ENCODE measurements around the gene CKB. TPM values are rescaled to one million over a fixed set of nuclear protein-coding genes. Genes with fewer than 3 reads are reported as not detected.
A peak's percentile ranks its signal among the peaks of the same experiment; 100 is the strongest.

CKB gene
- total and polyA plus RNA-seq, 10 donors = 8.0 to 28.4 (median 16.1) TPM

DNA sequence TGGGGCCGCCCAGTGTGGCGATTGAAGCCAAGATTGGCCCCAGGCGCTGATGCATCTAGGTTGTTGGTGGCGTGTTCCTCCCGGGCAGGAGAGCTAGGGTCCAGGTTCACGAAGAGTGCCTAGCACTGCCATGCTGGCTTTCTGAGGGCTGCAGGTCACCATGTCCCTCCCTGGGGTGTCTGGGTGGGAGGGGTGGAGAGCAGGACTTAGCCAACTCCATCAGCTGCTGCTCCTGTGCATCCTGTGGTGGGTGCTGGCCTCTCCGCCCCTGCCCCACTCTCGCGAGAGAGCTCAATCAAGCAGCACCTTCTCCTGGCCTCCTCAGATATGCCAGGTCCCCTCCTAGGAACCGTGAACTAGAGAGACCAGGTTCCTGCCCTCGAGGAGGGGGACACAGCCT lies 8.2 kb upstream of the CKB start:
- Histone ChIP-seq H3K27me3 (replicated peaks in 1 of 7) (no peaks in the 10 kb centered on the region), H3K9me3 (no peaks in the 10 kb centered on the region), H3K4me1 (peaks cover 21 to 74% (median 52%) of the 10 kb centered on the region in 6 donors), H3K36me3 (peaks cover 0 to 56% (median 25%) of the 10 kb centered on the region in 6 donors), H3K4me3 (no peak overlapping the region), H3K27ac (no peak overlapping the region)
- DNase-seq = no peak
- TF ChIP-seq, protein P1, sequence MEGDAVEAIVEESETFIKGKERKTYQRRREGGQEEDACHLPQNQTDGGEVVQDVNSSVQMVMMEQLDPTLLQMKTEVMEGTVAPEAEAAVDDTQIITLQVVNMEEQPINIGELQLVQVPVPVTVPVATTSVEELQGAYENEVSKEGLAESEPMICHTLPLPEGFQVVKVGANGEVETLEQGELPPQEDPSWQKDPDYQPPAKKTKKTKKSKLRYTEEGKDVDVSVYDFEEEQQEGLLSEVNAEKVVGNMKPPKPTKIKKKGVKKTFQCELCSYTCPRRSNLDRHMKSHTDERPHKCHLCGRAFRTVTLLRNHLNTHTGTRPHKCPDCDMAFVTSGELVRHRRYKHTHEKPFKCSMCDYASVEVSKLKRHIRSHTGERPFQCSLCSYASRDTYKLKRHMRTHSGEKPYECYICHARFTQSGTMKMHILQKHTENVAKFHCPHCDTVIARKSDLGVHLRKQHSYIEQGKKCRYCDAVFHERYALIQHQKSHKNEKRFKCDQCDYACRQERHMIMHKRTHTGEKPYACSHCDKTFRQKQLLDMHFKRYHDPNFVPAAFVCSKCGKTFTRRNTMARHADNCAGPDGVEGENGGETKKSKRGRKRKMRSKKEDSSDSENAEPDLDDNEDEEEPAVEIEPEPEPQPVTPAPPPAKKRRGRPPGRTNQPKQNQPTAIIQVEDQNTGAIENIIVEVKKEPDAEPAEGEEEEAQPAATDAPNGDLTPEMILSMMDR (IDR thresholded peaks at IDR 0.05 in 8 of 11, conservative IDR thresholded peaks at IDR 0.05 in 3 of 11) = no peak
- TF ChIP-seq POLR2A (IDR thresholded peaks at IDR 0.05) = no peak
- TF ChIP-seq POLR2AphosphoS5 (IDR thresholded peaks at IDR 0.05) = no peak
- WGBS, 5 donors = 87 to 93% (median 90%) methylated on average over 3 to 11 of the region's 11 CpGs; no CpG with 5 or more reads in 1 of the 5 donors
- intact Hi-C loops (cut with DNase I; ENCODE audit: low total_unique reads) = no loop called here

DNA sequence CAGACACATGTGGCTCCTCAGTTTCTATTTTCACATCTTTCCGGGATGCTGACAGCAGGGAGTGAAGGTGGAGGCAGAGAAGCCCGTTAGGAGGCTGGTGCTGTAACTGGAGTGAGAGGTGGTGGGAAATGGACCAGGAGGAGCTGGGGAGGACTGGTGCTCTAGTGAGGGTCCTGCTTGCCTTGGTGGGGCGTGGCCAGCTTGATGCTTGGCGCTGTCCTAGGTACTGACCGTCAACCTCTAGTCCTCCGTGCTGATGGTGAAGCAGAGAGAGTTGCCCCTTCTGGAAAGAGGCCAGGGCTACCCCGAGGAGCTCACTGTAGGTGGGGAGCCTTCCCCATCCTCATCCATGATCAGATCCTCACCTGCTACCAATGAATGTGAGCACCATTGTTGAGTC lies 7.8 kb upstream of the CKB start:
- Histone ChIP-seq H3K9me3 (no peaks in the 10 kb centered on the region), H3K4me3 (peak overlapping the region in 4 of 8 donors; percentile 95 to 100 (median 98)), H3K4me1 (peaks cover 21 to 76% (median 52%) of the 10 kb centered on the region in 6 donors), H3K36me3 (peaks cover 0 to 52% (median 21%) of the 10 kb centered on the region in 6 donors), H3K27me3 (replicated peaks in 1 of 7) (no peaks in the 10 kb centered on the region), H3K27ac (no peak overlapping the region)
- TF ChIP-seq, protein P1 (IDR thresholded peaks at IDR 0.05 in 8 of 11, conservative IDR thresholded peaks at IDR 0.05 in 3 of 11) = no peak
- no peak for TF ChIP-seq POLR2A (IDR thresholded peaks at IDR 0.05)
- no peak for TF ChIP-seq POLR2AphosphoS5 (IDR thresholded peaks at IDR 0.05)
- WGBS, 5 donors = 66 to 88% (median 79%) methylated on average over 7 of the region's 7 CpGs
- peak; percentile 76 for DNase-seq
- intact Hi-C loops (cut with DNase I; ENCODE audit: low total_unique reads) = no loop called here

DNA sequence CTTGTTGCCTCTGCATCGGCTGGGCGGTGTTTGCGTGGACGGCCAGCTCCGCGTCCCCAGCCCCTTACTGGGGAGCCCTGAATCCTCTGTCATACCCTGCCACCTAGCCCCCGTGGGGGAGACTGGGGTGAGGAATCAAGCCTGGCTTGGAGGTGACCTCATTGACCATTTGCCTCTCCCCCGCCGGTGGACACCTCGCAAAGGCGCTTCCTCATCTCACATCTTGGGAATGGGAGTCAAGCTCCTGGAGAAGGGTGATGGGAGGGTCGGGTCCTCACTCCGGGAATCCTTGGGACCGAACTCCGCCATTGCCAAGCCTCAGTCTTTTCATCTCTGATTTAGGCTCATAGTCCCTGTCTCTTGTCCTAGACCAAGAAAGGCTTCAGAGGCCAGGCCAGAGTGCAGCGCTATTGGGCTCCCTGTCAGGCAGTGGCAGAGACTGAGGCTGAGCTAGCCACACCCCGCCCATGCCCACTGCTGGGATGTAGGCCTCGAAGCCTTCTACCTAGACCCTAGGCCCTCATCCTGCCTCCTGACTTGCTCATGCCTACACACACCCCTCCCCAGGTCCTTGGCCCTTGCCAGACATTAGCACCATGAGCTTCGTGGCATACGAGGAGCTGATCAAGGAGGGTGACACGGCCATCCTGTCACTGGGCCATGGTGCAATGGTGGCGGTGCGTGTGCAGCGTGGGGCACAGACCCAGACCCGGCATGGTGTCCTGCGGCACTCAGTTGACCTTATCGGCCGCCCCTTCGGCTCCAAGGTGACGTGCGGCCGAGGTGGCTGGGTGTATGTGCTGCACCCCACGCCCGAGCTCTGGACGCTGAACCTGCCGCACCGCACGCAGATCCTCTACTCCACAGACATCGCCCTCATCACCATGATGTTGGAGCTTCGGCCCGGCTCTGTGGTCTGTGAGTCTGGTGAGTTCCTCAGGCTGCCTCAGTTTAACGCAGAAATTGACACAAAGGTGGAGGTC lies 7.0 kb upstream of the CKB start:
- peaks cover 21 to 76% (median 52%) of the 10 kb centered on the region in 6 donors for H3K4me1 ChIP-seq
- intact Hi-C loops (cut with DNase I; ENCODE audit: low total_unique reads) = no loop called here
- no peaks in the 10 kb centered on the region for H3K27me3 ChIP-seq (replicated peaks in 1 of 7)
- DNase-seq = peak; percentile 81
- WGBS, 5 donors = 51 to 67% (median 53%) methylated on average over 25 to 42 of the region's 42 CpGs
- peak overlapping the region; percentile 63 to 89 (median 86) for H3K27ac ChIP-seq
- peak overlapping the region; percentile 79 to 100 (median 98) for H3K4me3 ChIP-seq
- TF ChIP-seq, protein P1 (IDR thresholded peaks at IDR 0.05 in 8 of 11, conservative IDR thresholded peaks at IDR 0.05 in 3 of 11) = no peak
- no peak for TF ChIP-seq POLR2A (IDR thresholded peaks at IDR 0.05)
- no peak for TF ChIP-seq POLR2AphosphoS5 (IDR thresholded peaks at IDR 0.05)
- peaks cover 0 to 45% (median 15%) of the 10 kb centered on the region in 6 donors for H3K36me3 ChIP-seq
- H3K9me3 ChIP-seq = no peaks in the 10 kb centered on the region
